Mesenteric fat pad (tissue), 1 donor: ENCODE results near the gene TNC. TPM values are rescaled to one million over a fixed set of nuclear protein-coding genes. Genes with fewer than 3 reads are reported as not detected.

Experiments used
- DNase-seq: peaks from one replicate; pipeline ENCODE4 v3.0.0-alpha.2; 2020; ENCODE audit warnings: low spot score
- total RNA-seq: library from RNA; stranded (reverse); fragmentation: NEBNext Ultra II Directional; extraction: Animal tissue kit (Norgen Biotek cat#: 25700); gene quantifications from one replicate; pipeline ENCODE4 v1.2.1, GENCODE V29; 2021
- donor health status: DM: yes; HTN: yes; CAD: no.

Gene TNC
- total RNA-seq, 1 donor from 2014 or later, result 32.6 TPM

DNA sequence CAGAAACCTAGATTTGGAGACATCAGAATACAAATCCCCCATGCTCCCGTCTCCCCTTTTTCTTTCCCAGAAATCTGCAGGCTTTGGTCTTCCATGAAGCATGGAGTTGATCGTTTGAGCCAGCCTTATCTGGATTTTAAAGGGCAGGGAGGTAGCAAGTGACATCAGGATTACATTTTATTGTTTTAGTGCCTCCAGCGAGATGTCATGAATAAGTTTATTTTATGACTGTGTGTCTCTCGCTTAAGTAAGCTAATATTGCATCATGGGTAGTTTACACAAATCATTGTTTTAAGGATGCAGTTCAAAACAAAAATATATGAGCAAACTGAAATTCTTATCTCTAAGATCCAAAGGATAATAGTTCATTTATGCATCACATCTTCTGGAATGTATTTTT is 136.9 kb downstream of the TNC start:
- DNase-seq, result no peak

DNA sequence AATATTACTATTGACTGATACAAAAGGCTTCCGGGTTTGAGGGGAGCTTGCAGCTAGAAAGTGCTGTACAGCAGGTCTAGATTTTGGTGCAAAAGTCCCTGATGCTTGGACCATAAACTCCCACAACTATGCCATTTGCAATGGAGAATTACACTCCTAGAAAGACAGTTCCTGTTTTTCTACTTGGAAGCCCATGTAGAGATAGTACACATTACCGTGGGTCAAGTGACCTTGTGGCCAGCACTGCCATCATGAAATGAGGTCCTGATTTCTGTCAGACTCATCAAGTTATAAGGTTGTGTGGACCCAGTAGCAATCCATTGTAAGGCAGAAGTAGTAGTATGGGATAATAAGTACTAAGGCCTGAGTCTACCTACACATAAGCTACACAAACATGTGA is 144.7 kb downstream of the TNC start:
- no peak for DNase-seq

DNA sequence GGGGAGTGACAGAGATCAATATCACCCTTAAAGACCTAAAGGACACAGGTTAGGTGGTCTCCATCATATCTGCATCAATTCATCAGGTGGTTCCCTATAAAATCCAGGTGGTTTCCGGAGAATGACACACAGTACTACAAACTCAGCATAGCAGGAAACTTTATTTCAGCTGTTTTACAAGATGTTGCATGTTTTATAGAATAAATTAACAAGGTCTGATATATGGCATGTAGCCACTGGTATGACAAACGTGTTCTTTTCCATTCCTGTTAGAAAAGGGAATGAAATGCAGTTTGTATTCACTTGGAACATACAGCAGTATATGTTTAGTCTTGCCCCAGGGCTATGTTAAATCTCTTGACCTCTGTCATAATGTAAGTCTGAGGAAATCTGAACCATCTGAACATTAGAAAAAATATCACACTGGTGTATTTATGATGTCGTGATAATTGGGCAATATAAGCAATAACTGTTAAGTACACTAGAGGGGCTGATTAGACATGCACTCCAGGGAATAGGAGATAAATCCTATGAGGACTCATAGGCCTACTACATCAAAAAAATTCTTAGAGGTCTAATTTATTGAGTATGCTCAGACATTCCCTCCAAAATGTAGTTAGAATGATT is 145.3 kb downstream of the TNC start:
- DNase-seq, result no peak

Other genes with a start within 250 kb of the TNC start
- gene TNFSF8, start 187.6 kb downstream of the TNC start, total RNA-seq, result 4.6 TPM